H1 (cell line): ENCODE measurements around the gene HABP4. TPM values are rescaled to one million over a fixed set of nuclear protein-coding genes. Genes with fewer than 3 reads are reported as not detected.

Source experiments
- CBX5 ChIP-seq: fragments of 300-800, 300-1000 bp; sonication (generic); IDR thresholded peaks from 2 replicates; pipeline ENCODE4 v1.7.1; 2016; ENCODE audit warnings: antibody characterized with exemption, low read length, low read depth
- polyA plus RNA-seq, 7 experiments: library from polyadenylated mRNA; depleted of rRNA in 3 of 7; stranded (reverse) in 5 of 7; unstranded in 2 of 7; fragments of >200 nt in 5 of 7; fragments of 200-250 nt in 2 of 7; gene quantifications; 1 replicate in 5 of 7; 2 replicates in 1 of 7; 4 replicates in 1 of 7; pipeline versions ENCODE4 v1.2.1 to v1.2.3, GENCODE V29; 2011 to 2013; ENCODE audit warnings: missing spikeins in 2 of 7, mixed read lengths in 2 of 7
- total RNA-seq: library from RNA; stranded (reverse); fragmentation: NEBNext Ultra II Directional; extraction: Animal tissue kit (Norgen Biotek cat#: 25700); gene quantifications from 2 replicates; pipeline ENCODE4 v1.2.1, GENCODE V29; 2021

Gene HABP4
- total and polyA plus RNA-seq, 2 of the 8 experiments (the other 6 are each of a cell fraction or from before 2014, with no cell fraction given): 3.3 to 11.2 TPM

DNA sequence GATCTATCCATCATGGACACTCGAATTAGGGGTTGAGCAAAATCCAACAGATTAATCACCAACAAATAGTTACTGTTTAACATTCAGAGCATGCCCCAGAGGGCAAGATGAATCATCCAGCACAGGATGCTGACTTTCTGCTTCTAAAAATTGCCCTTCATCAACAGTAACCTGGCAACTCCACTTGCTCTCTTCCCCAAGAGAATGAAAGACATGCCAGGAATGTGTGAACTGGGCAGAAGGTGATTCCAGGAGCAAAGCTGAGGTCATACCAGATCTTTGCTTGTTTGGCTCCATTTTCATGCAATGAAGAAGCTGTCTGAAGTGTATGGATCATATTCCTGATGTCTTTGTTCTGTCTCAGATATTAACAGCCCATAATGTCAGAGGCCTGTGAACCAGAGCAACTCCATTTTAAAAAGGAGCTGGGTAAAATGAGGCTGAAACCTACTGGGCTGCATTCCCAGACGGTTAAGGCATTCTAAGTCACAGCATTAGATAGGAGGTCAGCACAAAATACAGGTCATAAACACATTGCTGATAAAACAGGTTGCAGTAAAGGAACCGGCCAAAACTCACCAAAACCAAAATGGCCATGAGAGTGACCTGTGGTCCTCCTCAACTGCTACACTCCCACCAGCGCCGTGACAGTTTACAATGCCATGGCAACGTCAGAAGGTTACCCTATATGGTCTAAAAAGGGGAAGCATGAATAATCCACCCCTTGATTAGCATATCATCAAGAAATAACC lies 29.3 kb upstream of the HABP4 start (continued):
- TF ChIP-seq CBX5: no peak
